Fibroblast of lung (primary cell): ENCODE results near the gene AMOT. TPM values are rescaled to one million over a fixed set of nuclear protein-coding genes. Genes with fewer than 3 reads are reported as not detected.

Experiments used
- DNase-seq, 2 donors: peaks; one replicate each; pipeline versions ENCODE4 v3.0.0 to v3.0.0-alpha.2; 2010; ENCODE audit warnings: low read depth in 2 of 2
- H2AFZ ChIP-seq: 2 replicates; pipeline ENCODE4 v1.5.1; 2012; ENCODE audit warnings: low read length, control low read depth, inconsistent platforms
- H3K27ac ChIP-seq: 2 replicates; pipeline ENCODE4 v1.5.1; 2011; ENCODE audit warnings: low read length, control low read depth; ENCODE audit not compliant: insufficient read depth
- H3K27me3 ChIP-seq: 2 replicates; pipeline ENCODE4 v1.5.1; 2011; ENCODE audit warnings: mild to moderate bottlenecking, low read length; ENCODE audit not compliant: control insufficient read depth, insufficient read depth
- H3K36me3 ChIP-seq: 2 replicates; pipeline ENCODE4 v1.5.1; 2011; ENCODE audit warnings: low read length; ENCODE audit not compliant: control insufficient read depth, insufficient read depth
- H3K4me1 ChIP-seq: 2 replicates; pipeline ENCODE4 v1.5.1; 2011; ENCODE audit warnings: low read length; ENCODE audit not compliant: control insufficient read depth, insufficient read depth; ENCODE audit errors: extremely low read depth
- H3K4me2 ChIP-seq: 2 replicates; pipeline ENCODE4 v1.5.1; 2011; ENCODE audit warnings: low read length, control low read depth; ENCODE audit not compliant: insufficient read depth; ENCODE audit errors: extremely low read depth
- H3K4me3 ChIP-seq, 4 experiments: fragments of 200-600 bp in 1 of 4; sonication (generic) in 1 of 4; replicated peaks in 1 of 4; 2 replicates each; pipeline ENCODE4 v1.5.1; 2011 to 2016; ENCODE audit warnings: low read length in 4 of 4, low read depth in 3 of 4, mild to moderate bottlenecking in 3 of 4, control low read depth in 2 of 4, inconsistent platforms in 1 of 4, mixed read lengths in 1 of 4; ENCODE audit not compliant: insufficient read depth in 1 of 4; ENCODE audit errors: control extremely low read depth in 1 of 4
- H3K79me2 ChIP-seq: 2 replicates; pipeline ENCODE4 v1.5.1; 2012; ENCODE audit warnings: mild to moderate bottlenecking, low read length, inconsistent platforms; ENCODE audit not compliant: control insufficient read depth, insufficient read depth
- H3K9ac ChIP-seq: 2 replicates; pipeline ENCODE4 v1.5.1; 2011; ENCODE audit warnings: mild to moderate bottlenecking, low read length, control low read depth; ENCODE audit not compliant: insufficient read depth
- H3K9me3 ChIP-seq: 2 replicates; pipeline ENCODE4 v1.5.1; 2012; ENCODE audit warnings: low read depth, low read length; ENCODE audit not compliant: control insufficient read depth, insufficient read depth
- H4K20me1 ChIP-seq: 2 replicates; pipeline ENCODE4 v1.5.1; 2011; ENCODE audit warnings: low read length; ENCODE audit not compliant: control insufficient read depth, insufficient read depth; ENCODE audit errors: extremely low read depth
- CTCF ChIP-seq, 2 donors: IDR thresholded peaks in 1 of 2; conservative IDR thresholded peaks in 1 of 2; 1 replicate in 1 of 2; 2 replicates in 1 of 2; pipeline ENCODE4 v1.5.1; 2011 to 2012; ENCODE audit warnings: low read length in 2 of 2, control low read depth in 1 of 2, inconsistent platforms in 1 of 2, low read depth in 1 of 2, mild to moderate bottlenecking in 1 of 2
- EZH2 ChIP-seq: IDR thresholded peaks from 2 replicates; pipeline ENCODE4 v1.5.1; 2012; ENCODE audit warnings: low read length, control low read depth, mild to moderate bottlenecking; ENCODE audit errors: missing control alignments
- polyA plus RNA-seq, 2 donors: library from polyadenylated mRNA; depleted of rRNA in 1 of 2; stranded (reverse) in 1 of 2; unstranded in 1 of 2; fragments of >200 nt; gene quantifications; 2 replicates each; pipeline ENCODE4 v1.2.1, GENCODE V29; 2011 to 2012; ENCODE audit warnings: missing spikeins in 1 of 2
- total RNA-seq: library from RNA; depleted of rRNA; stranded (reverse); fragments of >200 nt; gene quantifications from 2 replicates; pipeline ENCODE4 v1.2.1, GENCODE V29; 2014

The AMOT gene
- total and polyA plus RNA-seq, 2 donors (not counting 1 experiment from before 2014, with no cell fraction given) = 6.8 to 7.5 TPM

GRCh38 chrX:112877771-112878173, 37.1 kb upstream of the AMOT start:
- no peak overlapping the region for H3K4me3 ChIP-seq
- no peak for TF ChIP-seq CTCF (conservative IDR thresholded peaks at IDR 0.05 in 1 of 2, IDR thresholded peaks at IDR 0.05 in 1 of 2; ENCODE audit: low read depth in 1 of 2, low read length in 2 of 2)
- no peak for TF ChIP-seq EZH2
- no peak overlapping the region for H3K27ac ChIP-seq

GRCh38 chrX:112874614-112875013, 34.0 kb upstream of the AMOT start:
- Histone ChIP-seq H3K27ac (no peak overlapping the region), H3K36me3 (no peaks in the 10 kb centered on the region), H3K4me2 (no peak overlapping the region), H3K4me1 (no peaks in the 10 kb centered on the region), H3K27me3 (no peaks in the 10 kb centered on the region), H3K4me3 (no peak overlapping the region), H4K20me1 (no peaks in the 10 kb centered on the region), H3K9me3 (no peaks in the 10 kb centered on the region), H2AFZ (no peak overlapping the region), H3K79me2 (no peaks in the 10 kb centered on the region), H3K9ac (no peak overlapping the region)
- DNase-seq = no peak
- TF ChIP-seq CTCF (conservative IDR thresholded peaks at IDR 0.05 in 1 of 2, IDR thresholded peaks at IDR 0.05 in 1 of 2; ENCODE audit: low read depth in 1 of 2, low read length in 2 of 2) (no peak), EZH2 (no peak)

More at GRCh38 chrX:112877771-112878173, 37.1 kb upstream of the AMOT start:
- H3K4me1 ChIP-seq = no peaks in the 10 kb centered on the region
- DNase-seq = no peak
- no peak overlapping the region for H3K9ac ChIP-seq
- no peak overlapping the region for H3K4me2 ChIP-seq
- H3K36me3 ChIP-seq = no peaks in the 10 kb centered on the region
- no peak overlapping the region for H2AFZ ChIP-seq
- no peaks in the 10 kb centered on the region for H3K79me2 ChIP-seq
- H3K9me3 ChIP-seq = no peaks in the 10 kb centered on the region
- no peaks in the 10 kb centered on the region for H4K20me1 ChIP-seq
- H3K27me3 ChIP-seq = no peaks in the 10 kb centered on the region

DNA sequence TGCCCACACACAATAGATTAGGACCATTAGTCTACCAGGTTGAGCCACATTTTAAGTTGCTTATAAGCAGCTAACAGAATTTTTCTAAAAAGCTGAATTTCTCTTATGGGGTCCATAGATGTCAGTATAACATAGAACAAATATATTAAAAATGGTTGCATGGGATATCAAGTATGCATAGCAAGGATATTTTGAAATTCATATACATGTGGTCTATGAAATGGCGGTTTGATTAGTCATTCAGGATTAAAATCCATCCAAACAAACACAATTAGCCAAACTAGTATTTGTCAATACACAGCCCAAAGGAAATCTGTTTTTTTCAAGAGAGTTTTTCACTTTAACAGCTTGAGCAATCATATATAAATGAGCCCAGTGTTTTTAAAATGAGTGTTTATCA, 33.5 kb upstream of the AMOT start:
- no peaks in the 10 kb centered on the region for H3K79me2 ChIP-seq
- DNase-seq = peak; percentile 4 to 15

More for the DNA sequence above, 33.5 kb upstream of the AMOT start:
- no peak overlapping the region for H3K4me2 ChIP-seq
- H3K9ac ChIP-seq = no peak overlapping the region
- H3K27me3 ChIP-seq = no peaks in the 10 kb centered on the region
- TF ChIP-seq CTCF (conservative IDR thresholded peaks at IDR 0.05 in 1 of 2, IDR thresholded peaks at IDR 0.05 in 1 of 2; ENCODE audit: low read depth in 1 of 2, low read length in 2 of 2) (no peak), EZH2 (no peak)
- no peaks in the 10 kb centered on the region for H4K20me1 ChIP-seq
- H3K36me3 ChIP-seq = no peaks in the 10 kb centered on the region
- no peaks in the 10 kb centered on the region for H3K9me3 ChIP-seq
- H2AFZ ChIP-seq = no peak overlapping the region
- no peaks in the 10 kb centered on the region for H3K4me1 ChIP-seq
- no peak overlapping the region for H3K4me3 ChIP-seq
- H3K27ac ChIP-seq = no peak overlapping the region
